Measurements from ENCODE around the gene TSPAN14. TPM values are rescaled to one million over a fixed set of nuclear protein-coding genes. Genes with fewer than 3 reads are reported as not detected.

Gene TSPAN14
- total and polyA plus RNA-seq, 2 experiments from 2014 or later = 17.9 to 40.7 TPM

DNA sequence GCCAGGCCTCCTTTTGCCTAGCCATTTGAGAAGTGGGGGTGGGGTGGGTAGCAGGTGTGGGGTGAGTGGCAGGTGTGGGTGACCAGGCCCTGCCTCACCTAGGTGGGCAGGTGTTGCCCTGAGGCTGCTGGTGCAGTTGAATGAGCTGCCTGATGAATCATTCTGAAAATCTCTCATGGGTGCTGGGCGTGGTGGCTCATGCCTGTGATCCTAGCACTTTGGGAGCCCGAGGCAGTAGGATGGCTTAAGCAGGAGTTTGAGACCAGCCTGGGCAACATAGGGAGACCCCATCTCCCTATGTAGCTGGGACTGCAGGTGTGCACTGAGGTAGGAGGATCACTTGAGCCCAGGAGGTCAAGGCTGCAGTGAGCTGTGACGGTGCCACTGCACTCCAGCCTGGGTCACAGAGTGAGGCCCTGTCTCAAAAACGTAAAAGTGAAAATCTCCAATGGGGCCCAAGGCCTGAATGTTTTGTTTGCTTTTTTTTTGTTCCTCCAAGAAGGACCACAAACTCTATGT is 17.7 kb downstream of the TSPAN14 start:
- H3K9me2 ChIP-seq (ENCODE audit: insufficient read depth) = no peaks in the 10 kb centered on the region
- no peaks in the 10 kb centered on the region for H3F3A ChIP-seq (replicated peaks; ENCODE audit: low read depth)
- peaks cover 17% of the 10 kb centered on the region for H3K36me3 Mint-ChIP-seq (ENCODE audit: low read depth)
- no peak overlapping the region for H2AFZ ChIP-seq
- TF ChIP-seq, protein P1, sequence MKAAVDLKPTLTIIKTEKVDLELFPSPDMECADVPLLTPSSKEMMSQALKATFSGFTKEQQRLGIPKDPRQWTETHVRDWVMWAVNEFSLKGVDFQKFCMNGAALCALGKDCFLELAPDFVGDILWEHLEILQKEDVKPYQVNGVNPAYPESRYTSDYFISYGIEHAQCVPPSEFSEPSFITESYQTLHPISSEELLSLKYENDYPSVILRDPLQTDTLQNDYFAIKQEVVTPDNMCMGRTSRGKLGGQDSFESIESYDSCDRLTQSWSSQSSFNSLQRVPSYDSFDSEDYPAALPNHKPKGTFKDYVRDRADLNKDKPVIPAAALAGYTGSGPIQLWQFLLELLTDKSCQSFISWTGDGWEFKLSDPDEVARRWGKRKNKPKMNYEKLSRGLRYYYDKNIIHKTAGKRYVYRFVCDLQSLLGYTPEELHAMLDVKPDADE (IDR thresholded peaks at IDR 0.05) = no peak
- TF ChIP-seq EZH2phosphoT487 (IDR thresholded peaks at IDR 0.05; ENCODE audit: unreplicated experiment) (no peak), ZNF331 (CRISPR knock-in tag; IDR thresholded peaks at IDR 0.05; ENCODE audit: low read depth) (no peak)
- peaks cover 87% of the 10 kb centered on the region for H3K79me2 ChIP-seq (replicated peaks; ENCODE audit: insufficient read depth)
- H3K27me3 ChIP-seq (ENCODE audit: insufficient read depth) = peaks cover 19% of the 10 kb centered on the region; the same call in 1 of the 2 replicates
- H3K36me3 ChIP-seq (ENCODE audit: insufficient read depth) = no peaks in the 10 kb centered on the region
- peaks cover 35% of the 10 kb centered on the region for H3K4me1 ChIP-seq (ENCODE audit: insufficient read depth)
- no peaks in the 10 kb centered on the region for H3K9me3 Mint-ChIP-seq
- H3K27ac Mint-ChIP-seq = no peak overlapping the region
- no peak for ATAC-seq
- no peak overlapping the region for H3K4me3 ChIP-seq
- peaks cover 55% of the 10 kb centered on the region for H3K4me1 Mint-ChIP-seq
- no peak for DNase-seq (ENCODE audit: low spot score)
- peaks cover 57% of the 10 kb centered on the region for H4K20me1 ChIP-seq (replicated peaks; ENCODE audit: insufficient read depth)
- H3K4me2 ChIP-seq = no peak overlapping the region
- peaks cover 23% of the 10 kb centered on the region for H3K27me3 Mint-ChIP-seq (ENCODE audit: insufficient read depth, low read depth, poor library complexity)
- H3K4me3 Mint-ChIP-seq = no peak overlapping the region
- H3K27ac ChIP-seq (ENCODE audit: low read depth) = no peak overlapping the region

DNA sequence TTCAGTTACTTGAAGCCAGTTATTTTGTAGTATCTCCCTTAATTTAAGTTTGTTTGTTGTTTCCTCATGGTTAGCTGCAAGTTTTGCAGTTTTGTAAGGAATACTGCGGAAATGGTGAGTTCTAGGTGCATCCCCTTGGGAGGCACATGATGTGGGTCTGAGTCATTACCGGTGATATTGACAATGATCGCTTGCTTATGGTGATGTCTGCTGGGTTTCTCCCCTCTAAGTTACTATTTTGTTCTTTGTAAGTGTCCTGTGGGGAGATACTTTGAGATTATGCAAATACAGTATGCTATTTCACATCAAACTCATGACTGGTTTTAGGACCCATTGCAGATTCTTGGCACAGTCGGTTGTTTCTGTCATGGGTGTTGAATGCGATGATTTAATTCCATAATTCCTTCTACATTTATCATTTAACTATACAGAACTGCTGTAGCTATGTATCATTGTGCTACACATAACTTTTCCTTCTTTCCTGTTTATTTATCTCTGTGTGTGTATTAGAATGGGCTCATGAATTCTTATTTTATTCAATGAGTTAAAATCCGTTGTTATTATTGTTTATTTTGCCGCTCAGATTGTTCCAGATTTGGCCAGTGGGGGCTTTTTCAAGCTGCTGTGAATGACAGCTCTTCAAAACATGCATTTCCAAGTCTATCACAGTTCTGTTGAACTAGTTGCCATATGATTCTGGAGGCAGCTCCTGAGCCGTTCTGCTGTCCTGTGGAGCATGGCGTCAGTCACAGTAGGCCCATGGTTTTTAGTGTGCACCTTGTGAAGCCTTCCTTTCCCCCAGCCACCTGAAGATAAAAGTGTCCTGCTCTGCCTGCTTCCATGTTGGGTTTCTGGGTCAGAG is 18.4 kb downstream of the TSPAN14 start:
- H2AFZ ChIP-seq = no peak overlapping the region
- peaks cover 55% of the 10 kb centered on the region for H4K20me1 ChIP-seq (replicated peaks; ENCODE audit: insufficient read depth)
- Mint-ChIP-seq H3K36me3 (ENCODE audit: low read depth) (peaks cover 24% of the 10 kb centered on the region), H3K27me3 (ENCODE audit: insufficient read depth, low read depth, poor library complexity) (peaks cover 23% of the 10 kb centered on the region), H3K4me1 (peaks cover 55% of the 10 kb centered on the region), H3K4me3 (no peak overlapping the region), H3K27ac (no peak overlapping the region), H3K9me3 (no peaks in the 10 kb centered on the region)
- H3K9me2 ChIP-seq (ENCODE audit: insufficient read depth) = no peaks in the 10 kb centered on the region
- peaks cover 13% of the 10 kb centered on the region; the same call in 1 of the 2 replicates for H3K27me3 ChIP-seq (ENCODE audit: insufficient read depth)
- H3K4me2 ChIP-seq = no peak overlapping the region
- H3K4me1 ChIP-seq (ENCODE audit: insufficient read depth) = peaks cover 35% of the 10 kb centered on the region
- no peak for ATAC-seq
- H3K79me2 ChIP-seq (replicated peaks; ENCODE audit: insufficient read depth) = peaks cover 87% of the 10 kb centered on the region
- no peak overlapping the region for H3K4me3 ChIP-seq
- H3K27ac ChIP-seq (ENCODE audit: low read depth) = no peak overlapping the region
- H3K36me3 ChIP-seq (ENCODE audit: insufficient read depth) = no peaks in the 10 kb centered on the region
- H3F3A ChIP-seq (replicated peaks; ENCODE audit: low read depth) = no peaks in the 10 kb centered on the region
- DNase-seq (ENCODE audit: low spot score) = no peak
- TF ChIP-seq ZNF331 (CRISPR knock-in tag; IDR thresholded peaks at IDR 0.05; ENCODE audit: low read depth) = no peak
- no peak for TF ChIP-seq STAT1 (IDR thresholded peaks at IDR 0.05; ENCODE audit: unreplicated experiment)
- no peak for TF ChIP-seq CREB1 (CRISPR knock-in tag; IDR thresholded peaks at IDR 0.05; ENCODE audit: low read depth)
- TF ChIP-seq, protein P1 (IDR thresholded peaks at IDR 0.05) = no peak
- TF ChIP-seq, protein P2, sequence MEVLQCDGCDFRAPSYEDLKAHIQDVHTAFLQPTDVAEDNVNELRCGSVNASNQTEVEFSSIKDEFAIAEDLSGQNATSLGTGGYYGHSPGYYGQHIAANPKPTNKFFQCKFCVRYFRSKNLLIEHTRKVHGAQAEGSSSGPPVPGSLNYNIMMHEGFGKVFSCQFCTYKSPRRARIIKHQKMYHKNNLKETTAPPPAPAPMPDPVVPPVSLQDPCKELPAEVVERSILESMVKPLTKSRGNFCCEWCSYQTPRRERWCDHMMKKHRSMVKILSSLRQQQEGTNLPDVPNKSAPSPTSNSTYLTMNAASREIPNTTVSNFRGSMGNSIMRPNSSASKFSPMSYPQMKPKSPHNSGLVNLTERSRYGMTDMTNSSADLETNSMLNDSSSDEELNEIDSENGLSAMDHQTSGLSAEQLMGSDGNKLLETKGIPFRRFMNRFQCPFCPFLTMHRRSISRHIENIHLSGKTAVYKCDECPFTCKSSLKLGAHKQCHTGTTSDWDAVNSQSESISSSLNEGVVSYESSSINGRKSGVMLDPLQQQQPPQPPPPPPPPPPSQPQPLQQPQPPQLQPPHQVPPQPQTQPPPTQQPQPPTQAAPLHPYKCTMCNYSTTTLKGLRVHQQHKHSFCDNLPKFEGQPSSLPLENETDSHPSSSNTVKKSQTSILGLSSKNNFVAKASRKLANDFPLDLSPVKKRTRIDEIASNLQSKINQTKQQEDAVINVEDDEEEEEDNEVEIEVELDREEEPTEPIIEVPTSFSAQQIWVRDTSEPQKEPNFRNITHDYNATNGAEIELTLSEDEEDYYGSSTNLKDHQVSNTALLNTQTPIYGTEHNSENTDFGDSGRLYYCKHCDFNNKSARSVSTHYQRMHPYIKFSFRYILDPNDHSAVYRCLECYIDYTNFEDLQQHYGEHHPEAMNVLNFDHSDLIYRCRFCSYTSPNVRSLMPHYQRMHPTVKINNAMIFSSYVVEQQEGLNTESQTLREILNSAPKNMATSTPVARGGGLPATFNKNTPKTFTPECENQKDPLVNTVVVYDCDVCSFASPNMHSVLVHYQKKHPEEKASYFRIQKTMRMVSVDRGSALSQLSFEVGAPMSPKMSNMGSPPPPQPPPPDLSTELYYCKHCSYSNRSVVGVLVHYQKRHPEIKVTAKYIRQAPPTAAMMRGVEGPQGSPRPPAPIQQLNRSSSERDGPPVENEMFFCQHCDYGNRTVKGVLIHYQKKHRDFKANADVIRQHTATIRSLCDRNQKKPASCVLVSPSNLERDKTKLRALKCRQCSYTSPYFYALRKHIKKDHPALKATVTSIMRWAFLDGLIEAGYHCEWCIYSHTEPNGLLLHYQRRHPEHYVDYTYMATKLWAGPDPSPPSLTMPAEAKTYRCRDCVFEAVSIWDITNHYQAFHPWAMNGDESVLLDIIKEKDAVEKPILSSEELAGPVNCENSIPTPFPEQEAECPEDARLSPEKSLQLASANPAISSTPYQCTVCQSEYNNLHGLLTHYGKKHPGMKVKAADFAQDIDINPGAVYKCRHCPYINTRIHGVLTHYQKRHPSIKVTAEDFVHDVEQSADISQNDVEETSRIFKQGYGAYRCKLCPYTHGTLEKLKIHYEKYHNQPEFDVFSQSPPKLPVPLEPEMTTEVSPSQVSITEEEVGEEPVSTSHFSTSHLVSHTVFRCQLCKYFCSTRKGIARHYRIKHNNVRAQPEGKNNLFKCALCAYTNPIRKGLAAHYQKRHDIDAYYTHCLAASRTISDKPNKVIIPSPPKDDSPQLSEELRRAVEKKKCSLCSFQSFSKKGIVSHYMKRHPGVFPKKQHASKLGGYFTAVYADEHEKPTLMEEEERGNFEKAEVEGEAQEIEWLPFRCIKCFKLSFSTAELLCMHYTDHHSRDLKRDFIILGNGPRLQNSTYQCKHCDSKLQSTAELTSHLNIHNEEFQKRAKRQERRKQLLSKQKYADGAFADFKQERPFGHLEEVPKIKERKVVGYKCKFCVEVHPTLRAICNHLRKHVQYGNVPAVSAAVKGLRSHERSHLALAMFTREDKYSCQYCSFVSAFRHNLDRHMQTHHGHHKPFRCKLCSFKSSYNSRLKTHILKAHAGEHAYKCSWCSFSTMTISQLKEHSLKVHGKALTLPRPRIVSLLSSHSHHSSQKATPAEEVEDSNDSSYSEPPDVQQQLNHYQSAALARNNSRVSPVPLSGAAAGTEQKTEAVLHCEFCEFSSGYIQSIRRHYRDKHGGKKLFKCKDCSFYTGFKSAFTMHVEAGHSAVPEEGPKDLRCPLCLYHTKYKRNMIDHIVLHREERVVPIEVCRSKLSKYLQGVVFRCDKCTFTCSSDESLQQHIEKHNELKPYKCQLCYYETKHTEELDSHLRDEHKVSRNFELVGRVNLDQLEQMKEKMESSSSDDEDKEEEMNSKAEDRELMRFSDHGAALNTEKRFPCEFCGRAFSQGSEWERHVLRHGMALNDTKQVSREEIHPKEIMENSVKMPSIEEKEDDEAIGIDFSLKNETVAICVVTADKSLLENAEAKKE (CRISPR knock-in tag; IDR thresholded peaks at IDR 0.05) = no peak
- no peak for TF ChIP-seq NANOG (IDR thresholded peaks at IDR 0.05; ENCODE audit: borderline replicate concordance)
- TF ChIP-seq ZNF114 (CRISPR knock-in tag; IDR thresholded peaks at IDR 0.05) = no peak

All from GM23338 (cell line).